Lower leg skin (tissue), 3 donors: ENCODE results near the gene NCKAP5.

Experiments
- POLR2A ChIP-seq, 2 donors: fragments of 450-650 bp; IDR thresholded peaks; one replicate each; pipeline ENCODE4 v1.6.1; 2016 to 2017; ENCODE audit warnings: antibody characterized with exemption in 2 of 2, mild to moderate bottlenecking in 1 of 2, moderate library complexity in 1 of 2
- TF ChIP-seq, protein P1 (sequence below), 3 donors: fragments of 450-650 bp; IDR thresholded peaks; one replicate each; pipeline ENCODE4 v1.5.1; 2016; ENCODE audit warnings: antibody characterized with exemption in 3 of 3, mild to moderate bottlenecking in 3 of 3, moderate library complexity in 2 of 3

- TF ChIP-seq, protein P1, sequence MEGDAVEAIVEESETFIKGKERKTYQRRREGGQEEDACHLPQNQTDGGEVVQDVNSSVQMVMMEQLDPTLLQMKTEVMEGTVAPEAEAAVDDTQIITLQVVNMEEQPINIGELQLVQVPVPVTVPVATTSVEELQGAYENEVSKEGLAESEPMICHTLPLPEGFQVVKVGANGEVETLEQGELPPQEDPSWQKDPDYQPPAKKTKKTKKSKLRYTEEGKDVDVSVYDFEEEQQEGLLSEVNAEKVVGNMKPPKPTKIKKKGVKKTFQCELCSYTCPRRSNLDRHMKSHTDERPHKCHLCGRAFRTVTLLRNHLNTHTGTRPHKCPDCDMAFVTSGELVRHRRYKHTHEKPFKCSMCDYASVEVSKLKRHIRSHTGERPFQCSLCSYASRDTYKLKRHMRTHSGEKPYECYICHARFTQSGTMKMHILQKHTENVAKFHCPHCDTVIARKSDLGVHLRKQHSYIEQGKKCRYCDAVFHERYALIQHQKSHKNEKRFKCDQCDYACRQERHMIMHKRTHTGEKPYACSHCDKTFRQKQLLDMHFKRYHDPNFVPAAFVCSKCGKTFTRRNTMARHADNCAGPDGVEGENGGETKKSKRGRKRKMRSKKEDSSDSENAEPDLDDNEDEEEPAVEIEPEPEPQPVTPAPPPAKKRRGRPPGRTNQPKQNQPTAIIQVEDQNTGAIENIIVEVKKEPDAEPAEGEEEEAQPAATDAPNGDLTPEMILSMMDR (IDR thresholded peaks at IDR 0.05), result no peak
- no peak for TF ChIP-seq POLR2A (IDR thresholded peaks at IDR 0.05)
Measured at GRCh38 chr2:133158024-133158423, 410.2 kb downstream of the NCKAP5 start.
